ENCODE data around the gene TBX1. TPM values are rescaled to one million over a fixed set of nuclear protein-coding genes. Genes with fewer than 3 reads are reported as not detected.

TBX1 gene
- total RNA-seq, result 10 to 100 TPM; 11.0 to 20.2 TPM

DNA sequence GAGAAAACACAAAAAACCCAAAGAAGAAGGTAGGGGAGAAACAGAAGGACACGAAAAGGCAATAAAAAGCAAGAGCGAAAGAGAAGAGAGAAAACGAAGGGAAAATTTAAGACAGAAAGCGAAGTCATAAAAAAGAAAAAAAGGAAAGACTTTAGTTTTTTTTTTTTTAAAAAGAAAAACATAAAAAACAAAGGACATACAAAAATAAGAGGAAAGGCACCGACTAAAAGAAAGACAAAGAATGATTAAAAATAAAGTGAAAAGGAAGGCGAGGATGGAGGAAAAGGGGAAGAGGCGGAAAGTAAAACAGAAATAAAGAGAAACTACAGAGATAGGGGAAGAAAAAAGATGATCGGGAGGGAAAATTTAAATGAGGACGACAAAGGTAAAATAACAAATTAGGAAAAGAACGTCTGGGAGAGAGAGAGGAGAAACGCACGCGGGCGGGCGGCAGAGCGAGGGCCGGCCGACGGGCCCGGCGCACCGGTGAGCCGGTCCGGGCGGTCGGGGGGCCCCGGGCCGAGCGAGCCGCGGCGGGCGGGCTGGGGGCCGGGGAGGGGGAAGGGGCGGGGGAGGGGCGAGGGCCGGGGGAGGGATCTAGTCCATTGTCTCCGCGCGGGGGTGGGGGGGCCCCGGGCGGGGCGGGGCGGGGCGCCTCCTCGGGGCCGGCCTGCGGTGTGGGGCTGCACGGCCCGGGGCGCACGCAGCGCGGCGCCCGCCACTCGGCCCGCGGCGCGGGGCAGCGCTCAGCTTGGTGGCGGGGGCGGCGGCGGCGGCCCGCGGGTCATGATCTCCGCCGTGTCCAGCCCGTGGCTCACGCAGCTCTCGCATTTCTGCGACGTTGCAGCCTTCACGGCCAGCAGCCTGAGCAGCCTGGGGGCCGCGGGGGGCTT lies at the start of gene TBX1:
TSS of gene TBX1 (plus strand) at position 721 of the 893 bp plus-strand sequence. CDS start at position 787, 66 bp downstream.
- intact Hi-C loops (cut with DNase I), result no loop called here
- Histone ChIP-seq H3K4me1 (replicated peaks) (peaks cover 5% of the 10 kb centered on the region), H3K9me3 (no peaks in the 10 kb centered on the region), H3K27me3 (replicated peaks; ENCODE audit: insufficient read depth) (peaks cover 10% of the 10 kb centered on the region), H3K36me3 (no peaks in the 10 kb centered on the region), H3K27ac (peak within 1 kb of the TSS in 1 of 2 donors; percentile 36), H3K4me3 (peak within 1 kb of the TSS; percentile 18 to 22)
- DNase-seq (ENCODE audit: low spot score), result no peak
- 7% methylated on average over 53 of the region's 79 CpGs for WGBS
- TF ChIP-seq POLR2AphosphoS5 (IDR thresholded peaks at IDR 0.05) (no peak), POLR2A (IDR thresholded peaks at IDR 0.05) (no peak)
- TF ChIP-seq, protein P1, sequence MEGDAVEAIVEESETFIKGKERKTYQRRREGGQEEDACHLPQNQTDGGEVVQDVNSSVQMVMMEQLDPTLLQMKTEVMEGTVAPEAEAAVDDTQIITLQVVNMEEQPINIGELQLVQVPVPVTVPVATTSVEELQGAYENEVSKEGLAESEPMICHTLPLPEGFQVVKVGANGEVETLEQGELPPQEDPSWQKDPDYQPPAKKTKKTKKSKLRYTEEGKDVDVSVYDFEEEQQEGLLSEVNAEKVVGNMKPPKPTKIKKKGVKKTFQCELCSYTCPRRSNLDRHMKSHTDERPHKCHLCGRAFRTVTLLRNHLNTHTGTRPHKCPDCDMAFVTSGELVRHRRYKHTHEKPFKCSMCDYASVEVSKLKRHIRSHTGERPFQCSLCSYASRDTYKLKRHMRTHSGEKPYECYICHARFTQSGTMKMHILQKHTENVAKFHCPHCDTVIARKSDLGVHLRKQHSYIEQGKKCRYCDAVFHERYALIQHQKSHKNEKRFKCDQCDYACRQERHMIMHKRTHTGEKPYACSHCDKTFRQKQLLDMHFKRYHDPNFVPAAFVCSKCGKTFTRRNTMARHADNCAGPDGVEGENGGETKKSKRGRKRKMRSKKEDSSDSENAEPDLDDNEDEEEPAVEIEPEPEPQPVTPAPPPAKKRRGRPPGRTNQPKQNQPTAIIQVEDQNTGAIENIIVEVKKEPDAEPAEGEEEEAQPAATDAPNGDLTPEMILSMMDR (IDR thresholded peaks at IDR 0.05), result no peak

DNA sequence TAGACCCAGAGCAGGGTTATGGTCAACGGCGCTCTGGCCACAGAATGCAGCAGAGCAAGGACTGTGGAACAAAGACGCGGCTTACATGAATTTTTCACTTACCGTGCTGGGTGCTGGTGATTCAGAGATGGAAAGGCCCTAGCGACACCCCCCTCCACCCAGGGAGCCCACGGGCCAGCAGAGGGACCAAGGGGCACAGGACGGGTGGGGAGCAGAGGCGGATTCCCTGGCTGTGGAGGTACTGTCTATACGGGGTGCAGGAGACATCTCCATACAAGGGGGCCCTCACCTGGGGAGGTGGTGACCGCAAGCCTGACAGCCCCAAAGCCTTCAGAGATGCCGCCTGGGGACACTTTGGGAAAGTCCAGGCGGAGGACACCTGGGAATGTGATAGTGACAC lies 47.3 kb upstream of the TBX1 start:
- no peaks in the 10 kb centered on the region for H3K27me3 ChIP-seq (replicated peaks; ENCODE audit: insufficient read depth)
- peaks cover 5% of the 10 kb centered on the region for H3K4me1 ChIP-seq (replicated peaks)
- H3K36me3 ChIP-seq, result no peaks in the 10 kb centered on the region
- intact Hi-C loops (cut with DNase I), result no loop called here
- H3K27ac ChIP-seq, result no peak overlapping the region
- TF ChIP-seq POLR2AphosphoS5 (IDR thresholded peaks at IDR 0.05), result no peak
- TF ChIP-seq, protein P1 (IDR thresholded peaks at IDR 0.05), result no peak
- DNase-seq (ENCODE audit: low spot score), result no peak
- H3K9me3 ChIP-seq, result no peaks in the 10 kb centered on the region
- H3K4me3 ChIP-seq, result no peak overlapping the region
- WGBS, result 94% methylated on average over 12 of the region's 13 CpGs

DNA sequence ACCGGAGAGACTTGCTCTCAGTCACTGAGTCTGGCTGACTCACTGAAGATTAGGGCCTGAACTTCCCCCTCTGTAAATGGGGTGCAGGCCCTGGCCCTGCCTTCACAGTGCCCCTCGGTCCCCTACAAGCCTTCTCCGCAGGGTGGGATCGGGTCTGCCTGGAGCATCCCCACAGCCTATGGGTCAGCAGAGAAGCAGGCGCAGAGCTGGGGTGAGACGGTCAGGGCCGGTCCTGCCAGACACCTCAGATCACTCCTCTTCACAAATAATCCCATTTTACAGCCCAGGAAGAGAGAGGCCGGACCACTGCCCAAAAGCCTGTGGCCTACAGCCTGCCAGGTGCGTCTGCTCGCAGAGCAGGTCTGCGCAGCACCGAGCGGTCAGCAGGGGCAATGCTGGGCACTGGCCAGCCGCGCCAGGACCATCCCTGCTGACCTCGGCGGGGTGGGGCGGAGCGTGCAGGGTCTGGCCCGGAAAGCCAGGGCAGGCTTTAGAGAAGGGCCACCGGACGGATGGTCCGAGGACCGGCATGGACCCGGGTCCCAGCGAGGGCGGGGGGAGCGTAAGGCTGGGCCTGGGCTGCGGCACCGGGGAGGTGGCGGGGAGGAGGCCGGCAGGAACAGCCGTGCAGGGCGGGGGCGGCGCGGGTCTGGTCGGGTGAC lies 46.8 kb upstream of the TBX1 start:
- intact Hi-C loops (cut with DNase I), result no loop called here
- Histone ChIP-seq H3K4me3 (peak overlapping the region; percentile 51 to 66), H3K4me1 (replicated peaks) (peaks cover 5% of the 10 kb centered on the region), H3K27me3 (replicated peaks; ENCODE audit: insufficient read depth) (no peaks in the 10 kb centered on the region), H3K9me3 (no peaks in the 10 kb centered on the region), H3K36me3 (no peaks in the 10 kb centered on the region), H3K27ac (no peak overlapping the region)
- 29% methylated on average over 37 of the region's 38 CpGs for WGBS
- DNase-seq (ENCODE audit: low spot score), result no peak
- TF ChIP-seq POLR2A (IDR thresholded peaks at IDR 0.05) (no peak), POLR2AphosphoS5 (IDR thresholded peaks at IDR 0.05) (no peak)
- TF ChIP-seq, protein P1 (IDR thresholded peaks at IDR 0.05), result no peak

GRCh38 chr22:19714312-19715187 lies 46.0 kb upstream of the TBX1 start, which contains the start of gene SEPTIN5:
SEPTIN5 (plus strand) TSS chr22:19714503; CDS start chr22:19714589, 86 bp downstream.
- TF ChIP-seq, protein P1 (IDR thresholded peaks at IDR 0.05), result no peak
- no peak for TF ChIP-seq POLR2AphosphoS5 (IDR thresholded peaks at IDR 0.05)
- TF ChIP-seq POLR2A (IDR thresholded peaks at IDR 0.05), result no peak
- H3K9me3 ChIP-seq, result no peaks in the 10 kb centered on the region
- peak within 1 kb of the TSS; percentile 51 to 66 for H3K4me3 ChIP-seq
- WGBS, result 4% methylated on average over 57 of the region's 106 CpGs
- H3K36me3 ChIP-seq, result no peaks in the 10 kb centered on the region
- no peaks in the 10 kb centered on the region for H3K27me3 ChIP-seq (replicated peaks; ENCODE audit: insufficient read depth)
- DNase-seq (ENCODE audit: low spot score), result no peak
- intact Hi-C loops (cut with DNase I), result no loop called here
- peaks cover 5% of the 10 kb centered on the region for H3K4me1 ChIP-seq (replicated peaks)
- no peak within 1 kb of the TSS for H3K27ac ChIP-seq

Measured in prostate gland (tissue), 2 donors.